ENCODE measurements around the gene ACTG2. TPM values are rescaled to one million over a fixed set of nuclear protein-coding genes. Genes with fewer than 3 reads are reported as not detected.

Gene ACTG2
- total RNA-seq, 1 experiment from 2014 or later = 1.5 TPM

- H3K23me2 ChIP-seq (ENCODE audit: insufficient read length, low read depth, low read length, poor library complexity, severe bottlenecking) = no peaks in the 10 kb centered on the region
- H3K18ac ChIP-seq (ENCODE audit: insufficient read length, low read depth, low read length) = no peak overlapping the region
- WGBS (ENCODE audit: extremely low coverage, insufficient read length, low lambda C conversion rate) = no CpG with 5 or more reads among the region's 5 CpGs
- no peak overlapping the region for H3K56ac ChIP-seq (ENCODE audit: insufficient read length, low read depth, low read length)
- no peak overlapping the region for H2BK15ac ChIP-seq (ENCODE audit: low read depth, low read length)
- no peaks in the 10 kb centered on the region for H3K27me3 ChIP-seq (ENCODE audit: insufficient read depth, low read length)
- no peak overlapping the region for H3K4me3 Mint-ChIP-seq
- H2AK5ac ChIP-seq (ENCODE audit: insufficient read length, low read length) = no peak overlapping the region
- no peak overlapping the region for H3K27ac Mint-ChIP-seq
- H4K20me1 ChIP-seq (ENCODE audit: control insufficient read depth, insufficient read depth, insufficient read length) = peaks cover 3% of the 10 kb centered on the region
- peaks cover 7% of the 10 kb centered on the region for H3K79me1 ChIP-seq (ENCODE audit: insufficient read depth, low read depth, low read length, poor library complexity, severe bottlenecking)
- no peaks in the 10 kb centered on the region for H3K4me1 ChIP-seq (ENCODE audit: insufficient read depth, low read length)
- H2AFZ ChIP-seq (ENCODE audit: low read length) = no peak overlapping the region
- H3K9me3 ChIP-seq (ENCODE audit: control insufficient read depth, low read depth, low read length) = no peaks in the 10 kb centered on the region
- H3K27me3 Mint-ChIP-seq (ENCODE audit: low read depth) = no peaks in the 10 kb centered on the region
- peaks cover 0 to 3% of the 10 kb centered on the region in 2 experiments; a peak in 1 of 4 replicates for H3K4me1 Mint-ChIP-seq
- H3K14ac ChIP-seq (ENCODE audit: insufficient read depth, low read length) = no peak overlapping the region
- H3K9me3 Mint-ChIP-seq = no peaks in the 10 kb centered on the region
- no peak overlapping the region for H2BK20ac ChIP-seq (ENCODE audit: low read depth, low read length, poor library complexity, severe bottlenecking)
- no peak overlapping the region for H3K27ac ChIP-seq (ENCODE audit: insufficient read length, low read depth, low read length)
- H3T11ph ChIP-seq (ENCODE audit: low read length) = no peak overlapping the region
- H4K5ac ChIP-seq (ENCODE audit: insufficient read length, low read depth, low read length) = no peak overlapping the region
- H2BK5ac ChIP-seq (ENCODE audit: insufficient read length, low read length) = no peak overlapping the region
- H3K36me3 Mint-ChIP-seq (ENCODE audit: insufficient read depth in 1 of 3, low read depth in 3 of 3) = peaks cover 0 to 30% (median 14%) of the 10 kb centered on the region in 3 experiments; a peak in 4 of 7 replicates
- H3K4me2 ChIP-seq (ENCODE audit: insufficient read depth, insufficient read length, low read length) = no peak overlapping the region
- no peak overlapping the region for H4K8ac ChIP-seq (replicated peaks; ENCODE audit: insufficient read length, low read depth, low read length)
- no peak for TF ChIP-seq CTCF (conservative IDR thresholded peaks at IDR 0.05)
- H2BK12ac ChIP-seq (ENCODE audit: insufficient read length, low read depth, low read length) = no peak overlapping the region
- no peak overlapping the region for H3K9ac ChIP-seq (ENCODE audit: extremely low read depth, insufficient read length, low read length)
- DNase-seq = no peak
- no peak overlapping the region for H4K91ac ChIP-seq (ENCODE audit: insufficient read length, low read depth, low read length)
- H2BK120ac ChIP-seq (ENCODE audit: low read depth, low read length, poor library complexity, severe bottlenecking) = no peak overlapping the region
- no peak overlapping the region for H3K4ac ChIP-seq (ENCODE audit: low read depth, low read length)
- no peak overlapping the region for H3K23ac ChIP-seq (ENCODE audit: insufficient read length, low read depth, low read length)
- H3K79me2 ChIP-seq (ENCODE audit: insufficient read depth, low read length) = peaks cover 14% of the 10 kb centered on the region
These were observed 46.0 kb downstream of the ACTG2 start for GRCh38 chr2:73938718-73939352.

Data from H9 (cell line).